Tibial nerve (tissue), 4 donors: Measurements from ENCODE around the gene SLC5A2.

Source experiments
- CTCF ChIP-seq, 5 experiments: fragments of 200-600 bp in 3 of 5; fragments of 450-650 bp in 2 of 5; sonication (generic) in 3 of 5; IDR thresholded peaks; one replicate each; pipeline ENCODE4 v1.5.1; 2016 to 2019; ENCODE audit warnings: antibody characterized with exemption in 5 of 5, mild to moderate bottlenecking in 3 of 5, moderate library complexity in 2 of 5
- EP300 ChIP-seq, 2 donors: sonication (generic); formaldehyde crosslinking; IDR thresholded peaks; one replicate each; pipeline ENCODE4 v1.6.1; 2017; ENCODE audit warnings: antibody characterized with exemption in 2 of 2, mild to moderate bottlenecking in 1 of 2
- POLR2A ChIP-seq, 2 donors: fragments of 450-650 bp; IDR thresholded peaks; one replicate each; pipeline ENCODE4 v1.6.1; 2017; ENCODE audit warnings: antibody characterized with exemption in 2 of 2, mild to moderate bottlenecking in 2 of 2, moderate library complexity in 2 of 2

DNA sequence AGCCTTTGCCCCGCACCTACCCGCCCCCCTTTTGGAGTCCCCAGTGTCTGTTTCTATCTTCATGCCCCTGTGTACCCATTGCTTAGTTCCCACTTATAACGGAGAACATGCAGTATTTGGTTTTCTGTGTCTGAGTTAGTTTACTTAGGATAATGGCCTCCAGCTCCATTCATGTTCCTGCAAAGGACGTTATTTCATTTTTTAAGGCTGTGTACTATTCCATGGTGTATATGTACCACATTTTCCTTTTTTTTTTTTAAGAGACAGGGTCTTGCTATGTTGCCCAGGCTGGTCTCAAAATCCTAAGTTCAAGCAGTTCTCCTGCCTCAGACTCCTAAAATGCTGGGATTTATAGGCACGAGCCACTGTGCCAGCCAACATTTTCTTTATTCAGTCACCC lies 15.1 kb upstream of the SLC5A2 start:
- TF ChIP-seq POLR2A (IDR thresholded peaks at IDR 0.05) (no peak), CTCF (IDR thresholded peaks at IDR 0.05) (no peak), EP300 (IDR thresholded peaks at IDR 0.05) (no peak)
